ENCODE data around the gene MIOX. TPM values are rescaled to one million over a fixed set of nuclear protein-coding genes. Genes with fewer than 3 reads are reported as not detected.
A peak's percentile ranks its signal among the peaks of the same experiment; 100 is the strongest.

The MIOX gene
- total and polyA plus RNA-seq, 11 donors, result not detected

DNA sequence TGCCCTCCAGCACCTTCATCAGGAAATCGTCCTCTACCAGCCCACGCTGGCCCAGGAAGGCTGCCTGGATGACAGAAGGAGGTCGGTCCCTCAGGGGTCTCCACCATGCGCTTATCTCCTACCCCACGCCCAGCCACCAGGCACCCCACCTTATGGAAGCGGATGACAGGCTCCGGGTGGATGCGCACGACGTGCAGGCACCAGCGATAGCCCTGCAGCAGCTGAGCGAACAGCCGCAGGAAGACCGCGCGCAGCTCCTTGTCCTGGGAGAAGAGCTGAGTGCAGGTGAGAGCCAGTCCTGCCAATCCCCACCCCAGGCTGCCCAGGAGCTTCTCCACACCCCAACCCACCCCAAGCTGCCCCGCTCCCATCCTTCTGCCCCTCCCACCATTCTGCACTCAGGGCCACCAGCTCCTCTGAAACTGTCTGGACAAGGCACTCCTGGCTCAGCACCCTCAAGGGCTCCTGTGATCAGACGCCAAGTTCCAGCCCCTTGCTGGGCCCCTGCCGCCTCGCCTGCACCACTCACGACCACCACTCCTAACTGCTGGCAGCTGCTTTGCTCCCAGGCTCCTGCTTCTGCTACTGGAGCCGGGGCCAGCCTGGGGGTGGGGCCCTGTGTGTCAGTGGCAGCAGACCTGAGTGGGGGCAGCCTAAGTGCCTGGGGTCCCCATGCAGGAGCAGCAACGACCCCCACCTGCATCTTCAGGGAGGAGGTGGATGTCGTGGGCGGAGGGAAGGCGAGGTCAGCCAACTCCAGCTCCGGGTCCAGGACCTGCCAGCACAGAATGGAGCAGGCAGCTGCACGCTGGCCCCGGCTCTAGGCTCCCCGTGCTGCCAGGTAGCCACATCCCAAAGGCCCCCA lies 21.4 kb upstream of the MIOX start:
- H3K27ac ChIP-seq, result no peak overlapping the region
- H3K4me3 ChIP-seq, result no peak overlapping the region
- 87 to 95% (median 92%) methylated on average over 19 to 30 of the region's 30 CpGs for WGBS, 4 donors
- H3K27me3 ChIP-seq, result no peaks in the 10 kb centered on the region
- H3K36me3 ChIP-seq, result peaks cover 2 to 79% (median 75%) of the 10 kb centered on the region in 9 donors
- no peak for TF ChIP-seq POLR2A (IDR thresholded peaks at IDR 0.05)
- no peaks in the 10 kb centered on the region for H3K9me3 ChIP-seq
- intact Hi-C loops (cut with DNase I), result loop anchor here in 1 of 10 donors (10.0 kb wide), 1 partner anchor 240 kb away; no protein-coding TSS in a partner anchor
- ATAC-seq (no peak), DNase-seq (no peak)
- H3K4me1 ChIP-seq, result peaks cover 0 to 23% (median 12%) of the 10 kb centered on the region in 12 donors

- Histone ChIP-seq H3K36me3 (peaks cover 2 to 59% (median 54%) of the 10 kb centered on the region in 9 donors), H3K4me1 (peaks cover 0 to 44% (median 31%) of the 10 kb centered on the region in 12 donors), H3K4me3 (no peak overlapping the region), H3K9me3 (no peaks in the 10 kb centered on the region), H3K27ac (no peak overlapping the region), H3K27me3 (no peaks in the 10 kb centered on the region)
- no peak for ATAC-seq
- no peak for TF ChIP-seq POLR2A (IDR thresholded peaks at IDR 0.05)
- TF ChIP-seq, protein P1, sequence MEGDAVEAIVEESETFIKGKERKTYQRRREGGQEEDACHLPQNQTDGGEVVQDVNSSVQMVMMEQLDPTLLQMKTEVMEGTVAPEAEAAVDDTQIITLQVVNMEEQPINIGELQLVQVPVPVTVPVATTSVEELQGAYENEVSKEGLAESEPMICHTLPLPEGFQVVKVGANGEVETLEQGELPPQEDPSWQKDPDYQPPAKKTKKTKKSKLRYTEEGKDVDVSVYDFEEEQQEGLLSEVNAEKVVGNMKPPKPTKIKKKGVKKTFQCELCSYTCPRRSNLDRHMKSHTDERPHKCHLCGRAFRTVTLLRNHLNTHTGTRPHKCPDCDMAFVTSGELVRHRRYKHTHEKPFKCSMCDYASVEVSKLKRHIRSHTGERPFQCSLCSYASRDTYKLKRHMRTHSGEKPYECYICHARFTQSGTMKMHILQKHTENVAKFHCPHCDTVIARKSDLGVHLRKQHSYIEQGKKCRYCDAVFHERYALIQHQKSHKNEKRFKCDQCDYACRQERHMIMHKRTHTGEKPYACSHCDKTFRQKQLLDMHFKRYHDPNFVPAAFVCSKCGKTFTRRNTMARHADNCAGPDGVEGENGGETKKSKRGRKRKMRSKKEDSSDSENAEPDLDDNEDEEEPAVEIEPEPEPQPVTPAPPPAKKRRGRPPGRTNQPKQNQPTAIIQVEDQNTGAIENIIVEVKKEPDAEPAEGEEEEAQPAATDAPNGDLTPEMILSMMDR (IDR thresholded peaks at IDR 0.05), result no peak
- WGBS, 4 donors, result 85 to 96% (median 88%) methylated on average over 15 to 24 of the region's 24 CpGs
- DNase-seq, result no peak
- intact Hi-C loops (cut with DNase I), result loop anchor here in 1 of 10 donors (10.0 kb wide), 1 partner anchor 243 kb away; no protein-coding TSS in a partner anchor
Measured at GRCh38 chr22:50467341-50467740, 19.3 kb upstream of the MIOX start.

GRCh38 chr22:50467773-50468440 lies 18.8 kb upstream of the MIOX start:
- WGBS, 4 donors, result 78 to 87% (median 84%) methylated on average over 13 to 22 of the region's 22 CpGs
- Histone ChIP-seq H3K4me1 (peaks cover 0 to 49% (median 37%) of the 10 kb centered on the region in 12 donors), H3K27me3 (no peaks in the 10 kb centered on the region), H3K27ac (no peak overlapping the region), H3K9me3 (no peaks in the 10 kb centered on the region), H3K36me3 (peaks cover 2 to 53% (median 49%) of the 10 kb centered on the region in 9 donors), H3K4me3 (no peak overlapping the region)
- no peak for ATAC-seq
- no peak for DNase-seq
- intact Hi-C loops (cut with DNase I), result loop anchor here in 1 of 10 donors (10.0 kb wide), 1 partner anchor 243 kb away; no protein-coding TSS in a partner anchor
- TF ChIP-seq POLR2A (IDR thresholded peaks at IDR 0.05), result no peak
- TF ChIP-seq, protein P1 (IDR thresholded peaks at IDR 0.05), result no peak

DNA sequence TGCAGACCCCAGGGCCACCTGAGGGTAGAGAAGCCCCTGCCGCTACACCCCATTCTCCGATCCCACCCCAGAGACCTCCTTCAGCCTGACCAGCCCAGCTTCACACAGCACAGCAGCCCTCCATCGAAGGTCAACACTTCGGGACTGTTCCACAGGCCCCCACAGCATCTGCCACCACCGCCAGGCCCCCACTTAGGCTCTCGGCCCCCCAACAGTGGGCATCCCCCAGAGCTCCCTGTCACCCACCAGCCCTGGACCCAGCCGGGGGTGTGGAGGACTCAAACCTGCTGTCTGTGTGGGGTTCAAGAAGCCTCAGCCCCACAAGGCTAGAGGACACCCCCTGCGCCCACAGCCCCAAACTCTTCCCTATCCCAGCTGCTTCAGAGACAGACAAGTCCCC lies 18.0 kb upstream of the MIOX start:
- Histone ChIP-seq H3K9me3 (no peaks in the 10 kb centered on the region), H3K27ac (peak overlapping the region in 1 of 12 donors; percentile 77), H3K36me3 (peaks cover 2 to 46% (median 42%) of the 10 kb centered on the region in 9 donors), H3K4me3 (no peak overlapping the region), H3K27me3 (no peaks in the 10 kb centered on the region), H3K4me1 (peaks cover 0 to 57% (median 44%) of the 10 kb centered on the region in 12 donors)
- DNase-seq (no peak), ATAC-seq (no peak)
- 79 to 91% (median 84%) methylated on average over 8 of the region's 8 CpGs for WGBS, 4 donors
- TF ChIP-seq POLR2A (IDR thresholded peaks at IDR 0.05), result no peak
- TF ChIP-seq, protein P1 (IDR thresholded peaks at IDR 0.05), result no peak
- intact Hi-C loops (cut with DNase I), result loop anchor here in 1 of 10 donors (10.0 kb wide), 1 partner anchor 244 kb away; no protein-coding TSS in a partner anchor
